HCT116 (cell line): ENCODE measurements around the gene XPOT. TPM values are rescaled to one million over a fixed set of nuclear protein-coding genes. Genes with fewer than 3 reads are reported as not detected.
A peak's percentile ranks its signal among the peaks of the same experiment; 100 is the strongest.

Experiments
- ATAC-seq: fragments of 200-7000 bp; cut with Tn5 transposase; 2 replicates; pipeline ENCODE4 v1.9.1; 2020; ENCODE audit warnings: mild to moderate bottlenecking, moderate library complexity
- BruUV-seq: library from RNA; stranded (reverse); fragments of 400-500 nt; replicated peaks from 2 replicates; lab custom pipeline; 2021; lab: Mats Ljungman, UMichigan
- CTCF ChIA-PET: fragments of 300-600 bp; sonication (Branson Sonifier 250); formaldehyde crosslinking; loops from one replicate; lab custom pipeline; 2021; ENCODE audit warnings: antibody characterized with exemption; lab: Charles Lee
- POLR2A ChIA-PET: fragments of 300-600, 350-600 bp; sonication (Branson Sonifier 250); formaldehyde crosslinking; loops from one replicate; lab custom pipeline; 2021; ENCODE audit warnings: antibody characterized with exemption; lab: Charles Lee
- RAD21 ChIA-PET, 2 experiments: fragments of 300-600 bp; sonication (Branson Sonifier 250); formaldehyde crosslinking; loops; one replicate each; lab custom pipeline; 2023; ENCODE audit warnings: low total read pairs in 2 of 2; ENCODE audit not compliant: uncharacterized antibody in 2 of 2, unreplicated experiment in 2 of 2, low non-redundant PET in 1 of 2; lab: Charles Lee
- DNase-seq: peaks from one replicate; pipeline ENCODE4 v3.0.0-alpha.2; 2010; ENCODE audit warnings: low read depth, low spot score
- H2AFZ ChIP-seq: fragments of 200-600 bp; shearing (Covaris generic), sonication (generic); 2 replicates; pipeline ENCODE4 v1.6.1; 2017; ENCODE audit warnings: low read depth, mixed run types, mixed read lengths, antibody characterized with exemption, low read length; ENCODE audit not compliant: poor library complexity, severe bottlenecking
- H3K27ac ChIP-seq: 2 replicates; pipeline ENCODE4 v1.5.1; 2012; ENCODE audit warnings: low read depth, low read length
- H3K27me3 ChIP-seq: fragments of 200-600 bp; sonication (generic); 2 replicates; pipeline ENCODE4 v1.6.1; 2016; ENCODE audit warnings: mixed run types, low read length, mixed read lengths; ENCODE audit not compliant: insufficient read depth
- H3K36me3 ChIP-seq, 2 experiments: fragments of 200-500 bp in 1 of 2; fragments of 200-600 bp in 1 of 2; sonication (Bioruptor generic) in 1 of 2; sonication (generic) in 1 of 2; 2 replicates each; pipeline versions ENCODE4 v1.5.1 to v1.6.1; 2014 to 2016; ENCODE audit warnings: low read length in 2 of 2, inconsistent platforms in 1 of 2, mixed read lengths in 1 of 2, mixed run types in 1 of 2; ENCODE audit not compliant: insufficient read depth in 2 of 2, control insufficient read depth in 1 of 2
- H3K4me1 ChIP-seq, 2 experiments: fragments of 200-600 bp in 1 of 2; sonication (generic) in 1 of 2; 2 replicates each; pipeline versions ENCODE4 v1.5.1 to v1.6.1; 2012 to 2017; ENCODE audit warnings: low read length in 2 of 2, inconsistent platforms in 1 of 2, mild to moderate bottlenecking in 1 of 2, mixed read lengths in 1 of 2, mixed run types in 1 of 2, moderate library complexity in 1 of 2; ENCODE audit not compliant: insufficient read depth in 2 of 2, control insufficient read depth in 1 of 2
- H3K4me2 ChIP-seq: fragments of 200-600 bp; sonication (generic); 2 replicates; pipeline ENCODE4 v1.6.1; 2017; ENCODE audit warnings: mixed run types, low read length, mixed read lengths
- H3K4me3 ChIP-seq, 2 experiments: fragments of 200-600 bp in 1 of 2; sonication (generic) in 1 of 2; replicated peaks in 1 of 2; 2 replicates each; pipeline ENCODE4 v1.5.1; 2011 to 2016; ENCODE audit warnings: low read length in 2 of 2, control low read depth in 1 of 2, low read depth in 1 of 2, mild to moderate bottlenecking in 1 of 2, mixed read lengths in 1 of 2, mixed run types in 1 of 2
- H3K79me2 ChIP-seq: fragments of 200-600 bp; sonication (generic); 2 replicates; pipeline ENCODE4 v1.6.1; 2017; ENCODE audit warnings: mild to moderate bottlenecking, mixed run types, low read length, moderate library complexity, mixed read lengths; ENCODE audit not compliant: insufficient read depth
- H3K9ac ChIP-seq: fragments of 200-600 bp; sonication (generic); 2 replicates; pipeline ENCODE4 v1.6.1; 2016; ENCODE audit warnings: low read length, mixed read lengths
- H3K9me2 ChIP-seq: fragments of 200-600 bp; sonication (generic), shearing (Covaris generic); 2 replicates; pipeline ENCODE4 v1.6.1; 2017; ENCODE audit warnings: mixed run types, mild to moderate bottlenecking, moderate library complexity; ENCODE audit not compliant: insufficient read depth
- H3K9me3 ChIP-seq, 2 experiments: fragments of 200-500 bp in 1 of 2; fragments of 200-600 bp in 1 of 2; sonication (Bioruptor generic) in 1 of 2; sonication (generic) in 1 of 2; 2 replicates each; pipeline ENCODE4 v1.6.1; 2014 to 2017; ENCODE audit warnings: low read length in 2 of 2, mixed read lengths in 2 of 2, inconsistent platforms in 1 of 2, low read depth in 1 of 2, mild to moderate bottlenecking in 1 of 2, mixed run types in 1 of 2, moderate library complexity in 1 of 2; ENCODE audit not compliant: control insufficient read depth in 1 of 2, insufficient read depth in 1 of 2
- H4K20me1 ChIP-seq: fragments of 200-600 bp; sonication (generic), shearing (Covaris generic); 2 replicates; pipeline ENCODE4 v1.6.1; 2017; ENCODE audit warnings: mixed run types, mild to moderate bottlenecking, moderate library complexity; ENCODE audit not compliant: insufficient read depth
- CBX3 ChIP-seq: IDR thresholded peaks from 2 replicates; pipeline ENCODE4 v1.6.1; 2012; ENCODE audit warnings: low read depth
- CEBPB ChIP-seq: IDR thresholded peaks from 2 replicates; pipeline ENCODE4 v1.6.1; 2012; ENCODE audit warnings: low read depth
- EGR1 ChIP-seq: IDR thresholded peaks from 2 replicates; pipeline ENCODE4 v1.6.1; 2012; ENCODE audit warnings: low read depth
- ELF1 ChIP-seq: IDR thresholded peaks from 2 replicates; pipeline ENCODE4 v1.6.1; 2012; ENCODE audit warnings: low read depth, borderline replicate concordance
- EZH2 ChIP-seq: fragments of 200-600 bp; sonication (generic); IDR thresholded peaks from 2 replicates; pipeline ENCODE4 v1.6.1; 2017; ENCODE audit warnings: antibody characterized with exemption, mixed run types
- FOSL1 ChIP-seq: IDR thresholded peaks from 2 replicates; pipeline ENCODE4 v1.6.1; 2012; ENCODE audit warnings: low read depth
- JUND ChIP-seq: IDR thresholded peaks from 2 replicates; pipeline ENCODE4 v1.6.1; 2012
- POLR2A ChIP-seq: IDR thresholded peaks from 2 replicates; pipeline ENCODE4 v1.7.0; 2011; ENCODE audit warnings: borderline replicate concordance; ENCODE audit not compliant: insufficient read depth, insufficient read length; ENCODE audit errors: extremely low read depth
- POLR2AphosphoS5 ChIP-seq: IDR thresholded peaks from 2 replicates; pipeline ENCODE4 v1.6.1; 2011; ENCODE audit warnings: mild to moderate bottlenecking, low read depth, low read length, moderate library complexity
- RAD21 ChIP-seq: IDR thresholded peaks from 2 replicates; pipeline ENCODE4 v1.6.1; 2012; ENCODE audit warnings: low read depth, mild to moderate bottlenecking
- SIN3A ChIP-seq: IDR thresholded peaks from 2 replicates; pipeline ENCODE4 v1.6.1; 2012; ENCODE audit warnings: low read depth
- SP1 ChIP-seq: IDR thresholded peaks from 2 replicates; pipeline ENCODE4 v1.6.1; 2012; ENCODE audit warnings: low read depth
- SRF ChIP-seq: IDR thresholded peaks from 2 replicates; pipeline ENCODE4 v1.6.1; 2012; ENCODE audit warnings: low read depth
- YY1 ChIP-seq: IDR thresholded peaks from 2 replicates; pipeline ENCODE4 v1.6.1; 2011; ENCODE audit warnings: low read length, low read depth, moderate library complexity, mild to moderate bottlenecking; ENCODE audit not compliant: insufficient replicate concordance; ENCODE audit errors: extremely low read depth
- ZFX ChIP-seq: fragments of 450-650 bp; IDR thresholded peaks from 2 replicates; pipeline ENCODE4 v1.6.1; 2017
- ZNF274 ChIP-seq: fragments of 200-500 bp; sonication (Bioruptor generic); IDR thresholded peaks from 2 replicates; pipeline ENCODE4 v1.6.1; 2014; ENCODE audit warnings: mild to moderate bottlenecking, low read depth, low read length, inconsistent platforms
- intact Hi-C: fragments of 100-400 bp; cut with micrococcal nuclease; formaldehyde crosslinking; loops from 2 replicates; pipeline ENCODE4 v1.10.0; 2022
- total RNA-seq: library from RNA; stranded (reverse); gene quantifications from one replicate; pipeline ENCODE4 v1.2.1, GENCODE V29; 2021; ENCODE audit not compliant: unreplicated experiment
- TF ChIP-seq, protein P1 (sequence below): IDR thresholded peaks from 2 replicates; pipeline ENCODE4 v1.6.1; 2011; ENCODE audit warnings: mild to moderate bottlenecking, low read length, moderate library complexity; ENCODE audit not compliant: insufficient replicate concordance; ENCODE audit errors: extremely low read depth
- TF ChIP-seq, protein P2 (sequence below): IDR thresholded peaks from 2 replicates; pipeline ENCODE4 v1.6.1; 2012

The XPOT gene
- total RNA-seq, 1 experiment from 2014 or later, result 120 TPM

DNA sequence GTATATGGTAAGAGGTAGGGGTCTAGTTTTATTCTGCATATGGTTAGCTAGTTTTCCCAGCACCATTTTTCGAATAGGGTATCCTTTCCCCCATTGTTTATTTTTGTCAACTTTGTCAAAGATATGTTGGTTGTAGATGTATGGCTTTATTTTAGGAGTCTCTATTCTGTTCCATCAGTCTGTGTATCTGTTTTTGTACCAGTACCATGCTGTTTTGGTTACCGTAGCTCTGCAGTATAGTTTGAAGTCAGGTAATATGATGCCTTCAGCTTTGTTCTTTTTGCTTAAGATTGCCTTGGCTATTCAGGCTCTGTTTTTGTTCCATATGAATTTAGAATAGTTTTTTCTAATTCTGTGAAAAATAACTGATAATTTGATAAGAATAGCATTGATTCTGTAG, 72.7 kb downstream of the XPOT start:
- Histone ChIP-seq H2AFZ (no peak overlapping the region), H3K9ac (no peak overlapping the region), H3K79me2 (peaks cover 52% of the 10 kb centered on the region), H3K9me3 (no peaks in the 10 kb centered on the region; a peak in 1 of 4 replicates), H3K4me1 (no peaks in the 10 kb centered on the region), H3K4me3 (no peak overlapping the region), H4K20me1 (0 out of 2 replicates have a peak, but pooled peaks cover 6% of the 10 kb centered on the region), H3K27ac (no peak overlapping the region), H3K36me3 (peaks cover 23 to 40% of the 10 kb centered on the region in 2 experiments), H3K9me2 (no peaks in the 10 kb centered on the region), H3K4me2 (no peak overlapping the region), H3K27me3 (no peaks in the 10 kb centered on the region)
- ATAC-seq (no peak), DNase-seq (no peak)
- ChIA-PET CTCF (no interaction called here), POLR2A (no interaction called here), RAD21 (no interaction called here)
- TF ChIP-seq RAD21, result no peak
- peak; percentile 68; the same call in 1 of the 2 replicates for TF ChIP-seq CBX3
- no TSS peak for BruUV-seq
- intact Hi-C loops, result no loop called here

DNA sequence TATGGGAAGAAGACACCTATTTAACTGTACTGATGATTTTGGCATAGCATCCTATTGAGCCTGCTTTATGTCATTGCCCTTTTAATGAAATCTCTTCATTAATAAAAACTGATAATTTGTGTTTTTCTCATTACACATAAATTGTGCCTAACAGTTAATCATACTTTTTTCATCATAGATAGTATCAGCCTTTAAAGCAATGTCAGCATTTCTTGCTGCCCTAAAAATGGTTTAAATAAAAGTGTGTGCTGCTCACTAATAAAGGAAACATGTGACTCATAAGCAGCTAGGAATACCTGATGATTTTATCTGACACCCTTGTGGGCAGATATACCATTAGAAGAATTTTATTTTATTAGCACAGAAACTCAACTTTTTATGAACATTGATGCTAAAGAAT, 74.5 kb downstream of the XPOT start:
- BruUV-seq, result no TSS peak
- H3K9ac ChIP-seq, result no peak overlapping the region
- H4K20me1 ChIP-seq, result 0 out of 2 replicates have a peak, but pooled peaks cover 6% of the 10 kb centered on the region
- no peak overlapping the region for H3K27ac ChIP-seq
- H3K9me3 ChIP-seq, result no peaks in the 10 kb centered on the region; a peak in 1 of 4 replicates
- RAD21 ChIA-PET, result no interaction called here
- no peak for ATAC-seq
- H3K36me3 ChIP-seq, result peaks cover 30 to 40% of the 10 kb centered on the region in 2 experiments
- TF ChIP-seq JUND (no peak), SRF (no peak), CBX3 (no peak), POLR2AphosphoS5 (no peak), ZNF274 (no peak), POLR2A (no peak), EZH2 (no peak), RAD21 (no peak), ZFX (no peak), FOSL1 (no peak), YY1 (no peak), SIN3A (no peak), SP1 (no peak), EGR1 (no peak), ELF1 (no peak), CEBPB (no peak)
- TF ChIP-seq, protein P1, sequence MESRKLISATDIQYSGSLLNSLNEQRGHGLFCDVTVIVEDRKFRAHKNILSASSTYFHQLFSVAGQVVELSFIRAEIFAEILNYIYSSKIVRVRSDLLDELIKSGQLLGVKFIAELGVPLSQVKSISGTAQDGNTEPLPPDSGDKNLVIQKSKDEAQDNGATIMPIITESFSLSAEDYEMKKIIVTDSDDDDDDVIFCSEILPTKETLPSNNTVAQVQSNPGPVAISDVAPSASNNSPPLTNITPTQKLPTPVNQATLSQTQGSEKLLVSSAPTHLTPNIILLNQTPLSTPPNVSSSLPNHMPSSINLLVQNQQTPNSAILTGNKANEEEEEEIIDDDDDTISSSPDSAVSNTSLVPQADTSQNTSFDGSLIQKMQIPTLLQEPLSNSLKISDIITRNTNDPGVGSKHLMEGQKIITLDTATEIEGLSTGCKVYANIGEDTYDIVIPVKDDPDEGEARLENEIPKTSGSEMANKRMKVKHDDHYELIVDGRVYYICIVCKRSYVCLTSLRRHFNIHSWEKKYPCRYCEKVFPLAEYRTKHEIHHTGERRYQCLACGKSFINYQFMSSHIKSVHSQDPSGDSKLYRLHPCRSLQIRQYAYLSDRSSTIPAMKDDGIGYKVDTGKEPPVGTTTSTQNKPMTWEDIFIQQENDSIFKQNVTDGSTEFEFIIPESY, result no peak
- TF ChIP-seq, protein P2, sequence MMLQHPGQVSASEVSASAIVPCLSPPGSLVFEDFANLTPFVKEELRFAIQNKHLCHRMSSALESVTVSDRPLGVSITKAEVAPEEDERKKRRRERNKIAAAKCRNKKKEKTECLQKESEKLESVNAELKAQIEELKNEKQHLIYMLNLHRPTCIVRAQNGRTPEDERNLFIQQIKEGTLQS, result no peak
- no peaks in the 10 kb centered on the region for H3K4me1 ChIP-seq
- H3K27me3 ChIP-seq, result no peaks in the 10 kb centered on the region
- intact Hi-C loops, result no loop called here
- H3K4me2 ChIP-seq, result no peak overlapping the region
- POLR2A ChIA-PET, result interaction anchor here (0.6 kb wide), 1 partner anchor 12 kb away, joined by 3 read pairs; no protein-coding TSS in a partner anchor
- no peak overlapping the region for H3K4me3 ChIP-seq
- peaks cover 48% of the 10 kb centered on the region for H3K79me2 ChIP-seq
- H3K9me2 ChIP-seq, result no peaks in the 10 kb centered on the region
- CTCF ChIA-PET, result no interaction called here
- H2AFZ ChIP-seq, result no peak overlapping the region
- no peak for DNase-seq
